K562 (cell line): ENCODE data around the gene LUC7L3. TPM values are rescaled to one million over a fixed set of nuclear protein-coding genes. Genes with fewer than 3 reads are reported as not detected.
A peak's percentile ranks its signal among the peaks of the same experiment; 100 is the strongest.

Experiments used
- ADNP ChIP-seq: fragments of 200-800 bp; sonication (Bioruptor generic); IDR thresholded peaks from 2 replicates; pipeline ENCODE4 v1.6.1; 2016; ENCODE audit warnings: missing genetic modification characterization, missing compliant biosample characterization
- ESRRB ChIP-seq: fragments of 250-450 bp; sonication (Bioruptor Pico); IDR thresholded peaks from 2 replicates; pipeline ENCODE4 v1.5.0; 2020; ENCODE audit warnings: mild to moderate bottlenecking, moderate library complexity, borderline replicate concordance
- KDM1A ChIP-seq, 2 experiments: fragments of 450-650 bp; IDR thresholded peaks; 2 replicates each; pipeline ENCODE4 v1.6.1; 2016; ENCODE audit warnings: mild to moderate bottlenecking in 2 of 2
- MCM5 ChIP-seq: fragments of 450-650 bp; IDR thresholded peaks from 2 replicates; pipeline ENCODE4 v1.6.1; 2016; ENCODE audit warnings: low read depth
- PYGO2 ChIP-seq: fragments of 450-650 bp; IDR thresholded peaks from 2 replicates; pipeline ENCODE4 v1.6.1; 2016; ENCODE audit warnings: mild to moderate bottlenecking, missing genetic modification characterization, moderate library complexity, missing compliant biosample characterization
- SMARCA5 ChIP-seq: fragments of 450-650 bp; IDR thresholded peaks from 2 replicates; pipeline ENCODE4 v1.6.1; 2016
- SMARCC2 ChIP-seq: fragments of 450-650 bp; IDR thresholded peaks from 2 replicates; pipeline ENCODE4 v1.6.1; 2017; ENCODE audit warnings: antibody characterized with exemption, moderate library complexity, mild to moderate bottlenecking, low read depth
- ZC3H8 ChIP-seq: fragments of 450-650 bp; IDR thresholded peaks from 2 replicates; pipeline ENCODE4 v1.6.1; 2017
- ZNF140 ChIP-seq: fragments of 250-450 bp; sonication (Bioruptor Pico); IDR thresholded peaks from 2 replicates; pipeline ENCODE4 v1.8.0; 2021; ENCODE audit warnings: moderate library complexity, mild to moderate bottlenecking, inconsistent platforms
- ZNF445 ChIP-seq: fragments of 250-450 bp; sonication (Bioruptor Pico); IDR thresholded peaks from 2 replicates; pipeline ENCODE4 v1.4.0; 2020; ENCODE audit warnings: low read depth, mild to moderate bottlenecking, moderate library complexity
- ZNF764 ChIP-seq: fragments of 250-450 bp; sonication (Bioruptor Pico); IDR thresholded peaks from 2 replicates; pipeline ENCODE4 v1.4.0; 2020; ENCODE audit warnings: low read depth, mild to moderate bottlenecking, moderate library complexity
- polyA plus RNA-seq, 8 experiments: library from polyadenylated mRNA; depleted of rRNA in 4 of 8; stranded (reverse) in 5 of 8; unstranded in 3 of 8; fragments of >200 nt; fragmentation: Nextera tagmentation in 2 of 8; fragmentation: Illumina TruSeq in 1 of 8; extraction: Ambion mirVana in 2 of 8; extraction: Trizol in 1 of 8; gene quantifications; 2 replicates each; pipeline versions ENCODE4 v1.2.1 to v1.2.3, GENCODE V29; 2011 to 2014; ENCODE audit warnings: inconsistent platforms in 1 of 8, missing spikeins in 1 of 8
- total RNA-seq, 7 experiments: library from RNA; depleted of rRNA in 6 of 7; stranded (reverse); fragments of >200 nt in 6 of 7; fragmentation: Illumina TruSeq in 2 of 7; extraction: Trizol in 2 of 7; gene quantifications; 2 replicates each; pipeline versions ENCODE4 v1.2.1 to v1.2.3, GENCODE V29; 2011 to 2021; ENCODE audit warnings: low replicate concordance in 1 of 7
- TF ChIP-seq, protein P1 (sequence below): fragments of 250-450 bp; sonication (Bioruptor Pico); IDR thresholded peaks from 2 replicates; pipeline ENCODE4 v1.8.0; 2022; ENCODE audit warnings: inconsistent platforms
- TF ChIP-seq, protein P2 (sequence below), 2 experiments: fragments of 250-450 bp in 1 of 2; fragments of 450-650 bp in 1 of 2; sonication (Bioruptor Pico) in 1 of 2; IDR thresholded peaks; 2 replicates each; pipeline versions ENCODE4 v1.6.1 to v1.8.0; 2016 to 2021; ENCODE audit warnings: mild to moderate bottlenecking in 2 of 2, moderate library complexity in 2 of 2, missing compliant biosample characterization in 1 of 2, missing genetic modification characterization in 1 of 2
- TF ChIP-seq, protein P3 (sequence below): sonication (generic); formaldehyde crosslinking; IDR thresholded peaks from 2 replicates; pipeline ENCODE4 v1.8.1; 2023; ENCODE audit warnings: mild to moderate bottlenecking, missing genetic modification reagents
- TF ChIP-seq, protein P4 (sequence below): fragments of 250-450 bp; sonication (Bioruptor Pico); IDR thresholded peaks from 2 replicates; pipeline ENCODE4 v1.5.0; 2022; ENCODE audit warnings: mild to moderate bottlenecking

LUC7L3 gene
- total and polyA plus RNA-seq, 9 of the 15 experiments (the other 6 are each of a cell fraction or from before 2014, with no cell fraction given) = 80.8 to 284 (median 127) TPM

DNA sequence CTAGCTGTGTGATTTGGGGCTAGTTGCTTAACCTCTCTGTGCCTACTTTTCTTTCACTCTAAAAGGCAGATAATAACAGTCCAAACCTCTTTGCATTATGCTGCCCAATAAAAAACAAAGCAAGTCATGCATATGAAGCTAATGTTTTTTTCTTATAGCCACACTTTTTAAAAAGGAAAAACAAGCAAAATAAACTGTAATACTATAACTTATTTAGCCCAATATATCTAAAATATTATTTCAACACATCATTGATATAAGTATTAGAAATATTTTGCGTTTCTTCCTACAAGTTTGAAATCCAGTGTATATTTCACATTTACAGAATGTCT, 34.1 kb upstream of the LUC7L3 start (continued):
- TF ChIP-seq, protein P1, sequence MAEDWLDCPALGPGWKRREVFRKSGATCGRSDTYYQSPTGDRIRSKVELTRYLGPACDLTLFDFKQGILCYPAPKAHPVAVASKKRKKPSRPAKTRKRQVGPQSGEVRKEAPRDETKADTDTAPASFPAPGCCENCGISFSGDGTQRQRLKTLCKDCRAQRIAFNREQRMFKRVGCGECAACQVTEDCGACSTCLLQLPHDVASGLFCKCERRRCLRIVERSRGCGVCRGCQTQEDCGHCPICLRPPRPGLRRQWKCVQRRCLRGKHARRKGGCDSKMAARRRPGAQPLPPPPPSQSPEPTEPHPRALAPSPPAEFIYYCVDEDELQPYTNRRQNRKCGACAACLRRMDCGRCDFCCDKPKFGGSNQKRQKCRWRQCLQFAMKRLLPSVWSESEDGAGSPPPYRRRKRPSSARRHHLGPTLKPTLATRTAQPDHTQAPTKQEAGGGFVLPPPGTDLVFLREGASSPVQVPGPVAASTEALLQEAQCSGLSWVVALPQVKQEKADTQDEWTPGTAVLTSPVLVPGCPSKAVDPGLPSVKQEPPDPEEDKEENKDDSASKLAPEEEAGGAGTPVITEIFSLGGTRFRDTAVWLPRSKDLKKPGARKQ (CRISPR knock-in tag) = no peak
- TF ChIP-seq MCM5 = no peak
- TF ChIP-seq, protein P2, sequence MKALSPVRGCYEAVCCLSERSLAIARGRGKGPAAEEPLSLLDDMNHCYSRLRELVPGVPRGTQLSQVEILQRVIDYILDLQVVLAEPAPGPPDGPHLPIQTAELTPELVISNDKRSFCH (CRISPR knock-in tag; IDR thresholded peaks at IDR 0.05) = no peak
- TF ChIP-seq, protein P2 (tag; IDR thresholded peaks at IDR 0.05) = no peak
- no peak for TF ChIP-seq PYGO2
- TF ChIP-seq ADNP (tag) = peak; percentile 64; the same call in 1 of the 2 replicates
- TF ChIP-seq, protein P3, sequence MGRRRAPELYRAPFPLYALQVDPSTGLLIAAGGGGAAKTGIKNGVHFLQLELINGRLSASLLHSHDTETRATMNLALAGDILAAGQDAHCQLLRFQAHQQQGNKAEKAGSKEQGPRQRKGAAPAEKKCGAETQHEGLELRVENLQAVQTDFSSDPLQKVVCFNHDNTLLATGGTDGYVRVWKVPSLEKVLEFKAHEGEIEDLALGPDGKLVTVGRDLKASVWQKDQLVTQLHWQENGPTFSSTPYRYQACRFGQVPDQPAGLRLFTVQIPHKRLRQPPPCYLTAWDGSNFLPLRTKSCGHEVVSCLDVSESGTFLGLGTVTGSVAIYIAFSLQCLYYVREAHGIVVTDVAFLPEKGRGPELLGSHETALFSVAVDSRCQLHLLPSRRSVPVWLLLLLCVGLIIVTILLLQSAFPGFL (CRISPR knock-in tag) = no peak
- TF ChIP-seq KDM1A (IDR thresholded peaks at IDR 0.05) = peak in 1 of 2 experiments; percentile 74; a peak in 1 of 4 replicates
- no peak for TF ChIP-seq SMARCC2
- TF ChIP-seq SMARCA5 = 0 out of 2 replicates have a peak, but pooled peaks have one; percentile 4
- TF ChIP-seq ESRRB (CRISPR knock-in tag) = no peak
- no peak for TF ChIP-seq ZC3H8
- TF ChIP-seq ZNF764 = no peak
- TF ChIP-seq ZNF140 (CRISPR knock-in tag) = no peak
- TF ChIP-seq ZNF445 (CRISPR knock-in tag) = no peak
- TF ChIP-seq, protein P4, sequence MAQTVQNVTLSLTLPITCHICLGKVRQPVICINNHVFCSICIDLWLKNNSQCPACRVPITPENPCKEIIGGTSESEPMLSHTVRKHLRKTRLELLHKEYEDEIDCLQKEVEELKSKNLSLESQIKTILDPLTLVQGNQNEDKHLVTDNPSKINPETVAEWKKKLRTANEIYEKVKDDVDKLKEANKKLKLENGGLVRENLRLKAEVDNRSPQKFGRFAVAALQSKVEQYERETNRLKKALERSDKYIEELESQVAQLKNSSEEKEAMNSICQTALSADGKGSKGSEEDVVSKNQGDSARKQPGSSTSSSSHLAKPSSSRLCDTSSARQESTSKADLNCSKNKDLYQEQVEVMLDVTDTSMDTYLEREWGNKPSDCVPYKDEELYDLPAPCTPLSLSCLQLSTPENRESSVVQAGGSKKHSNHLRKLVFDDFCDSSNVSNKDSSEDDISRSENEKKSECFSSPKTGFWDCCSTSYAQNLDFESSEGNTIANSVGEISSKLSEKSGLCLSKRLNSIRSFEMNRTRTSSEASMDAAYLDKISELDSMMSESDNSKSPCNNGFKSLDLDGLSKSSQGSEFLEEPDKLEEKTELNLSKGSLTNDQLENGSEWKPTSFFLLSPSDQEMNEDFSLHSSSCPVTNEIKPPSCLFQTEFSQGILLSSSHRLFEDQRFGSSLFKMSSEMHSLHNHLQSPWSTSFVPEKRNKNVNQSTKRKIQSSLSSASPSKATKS = no peak
